ENCODE measurements around the gene LGR6.

- TF ChIP-seq EP300 (IDR thresholded peaks at IDR 0.05) (no peak), POLR2AphosphoS5 (IDR thresholded peaks at IDR 0.05) (no peak), CTCF (IDR thresholded peaks at IDR 0.05) (no peak)
These were observed 19.6 kb upstream of the LGR6 start for GRCh38 chr1:202173993-202174392.
